Stimulated activated CD4-positive, alpha-beta T cell treated with anti-CD3 and anti-CD28 coated beads, TNF-alpha, amount 100 ng/mL, for 48 hours (primary cell): ENCODE results near the gene PAX2.
"Not testable (repeated sequence)": the region's sequence is repeated elsewhere in the genome, so short reads cannot be mapped to it uniquely, and the experiment has no call there.

Source experiments
- DNase-seq, 3 donors: peaks; one replicate each; pipeline ENCODE4 v3.0.0-alpha.2; 2020; ENCODE audit warnings: low read depth in 3 of 3

Gene PAX2

DNA sequence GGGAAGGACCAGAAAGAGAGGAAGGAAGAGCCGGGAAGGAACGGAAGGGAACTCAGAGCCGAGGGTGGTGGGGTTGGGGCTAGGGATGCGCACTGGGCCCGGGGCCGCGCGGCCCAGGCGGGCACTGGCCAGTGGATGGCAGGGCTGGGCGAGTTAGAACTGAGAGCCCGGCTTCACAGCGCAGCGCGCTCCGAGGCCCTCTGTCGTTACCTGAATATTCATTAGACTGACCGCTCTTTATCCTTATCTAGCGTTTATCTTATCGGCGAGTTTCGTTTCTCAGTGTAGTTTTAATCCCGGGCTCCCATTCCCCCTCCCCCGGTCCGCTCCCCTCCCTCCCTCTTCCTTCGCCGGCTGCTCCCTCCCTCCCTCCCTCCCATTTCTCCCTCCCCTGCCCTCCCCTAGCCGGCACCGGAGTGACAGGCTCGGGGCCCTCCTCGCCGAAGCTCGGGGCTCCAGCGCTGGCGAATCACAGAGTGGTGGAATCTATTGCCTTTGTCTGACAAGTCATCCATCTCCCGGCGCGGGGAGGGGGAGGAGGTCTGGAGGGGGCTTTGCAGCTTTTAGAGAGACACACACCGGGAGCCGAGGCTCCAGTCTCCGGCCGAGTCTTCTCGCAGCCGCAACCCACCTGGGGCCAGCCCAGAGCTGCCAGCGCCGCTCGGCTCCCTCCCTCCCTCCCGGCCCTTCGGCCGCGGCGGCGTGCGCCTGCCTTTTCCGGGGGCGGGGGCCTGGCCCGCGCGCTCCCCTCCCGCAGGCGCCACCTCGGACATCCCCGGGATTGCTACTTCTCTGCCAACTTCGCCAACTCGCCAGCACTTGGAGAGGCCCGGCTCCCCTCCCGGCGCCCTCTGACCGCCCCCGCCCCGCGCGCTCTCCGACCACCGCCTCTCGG, at the start of gene PAX2:
Gene PAX2, plus strand, starts transcription at position 596 of the 895 bp plus-strand sequence. CDS start 679 bp downstream, outside the sequence.
- no peak for DNase-seq

DNA sequence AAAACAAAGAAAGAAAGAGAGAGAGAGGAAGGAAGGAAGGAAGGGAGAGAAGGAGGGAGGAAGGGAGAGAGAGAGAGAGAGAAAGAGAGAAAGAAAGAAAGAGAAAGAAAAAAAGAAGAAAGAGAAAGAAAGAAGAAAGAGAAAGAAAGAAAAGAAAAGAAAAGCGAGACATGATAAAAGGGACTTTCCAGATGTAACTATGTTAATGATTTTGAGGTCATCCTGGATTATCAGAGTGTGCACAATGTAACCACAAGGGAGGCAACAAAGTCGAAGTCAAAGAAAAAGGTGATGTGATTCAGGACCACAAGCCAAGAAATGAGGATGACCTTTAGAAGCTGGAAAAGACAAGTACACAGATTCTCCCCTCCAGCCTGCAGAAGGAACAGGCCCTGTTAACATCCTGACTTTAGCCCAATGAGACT, 48.9 kb upstream of the PAX2 start:
- DNase-seq: no peak

DNA sequence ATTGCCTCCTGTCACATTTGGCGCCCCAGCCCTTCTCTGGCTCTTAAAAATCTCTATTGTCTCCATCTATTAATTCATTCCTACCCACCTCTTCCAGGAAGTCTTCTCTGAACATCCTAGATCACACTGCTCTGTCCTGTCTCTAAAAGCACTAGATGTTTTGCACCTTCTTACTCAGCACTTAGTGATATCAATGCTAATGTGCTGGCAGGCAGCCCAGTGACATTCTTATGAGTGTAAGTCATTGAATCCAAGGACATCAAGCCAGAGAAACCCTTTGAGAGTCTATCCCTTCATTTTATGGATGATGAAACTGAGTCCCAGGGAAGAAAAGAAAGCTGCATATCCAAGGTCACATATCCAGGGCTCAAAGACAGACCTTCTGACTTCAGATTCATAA, 48.3 kb upstream of the PAX2 start:
- no peak for DNase-seq

DNA sequence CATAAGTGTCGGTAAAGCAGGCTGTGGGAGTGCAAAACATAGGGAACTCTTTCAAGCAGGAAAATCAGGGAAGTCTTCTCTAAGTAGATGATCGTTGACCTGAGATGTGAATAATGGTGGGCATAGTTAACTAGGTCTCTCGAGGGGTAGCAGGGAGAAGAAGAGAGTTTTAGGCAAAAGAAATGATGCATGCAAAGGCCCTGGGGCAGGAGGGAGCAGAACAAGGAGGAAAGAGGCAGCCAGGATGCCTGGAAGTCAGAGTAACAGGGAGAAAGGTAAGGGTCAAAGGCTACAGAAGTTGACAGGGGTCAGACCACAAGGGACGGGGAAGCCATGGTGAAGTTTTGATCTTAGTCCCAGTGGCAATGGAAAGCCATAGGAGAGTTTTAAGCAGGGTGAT, 47.8 kb upstream of the PAX2 start:
- DNase-seq: no peak

DNA sequence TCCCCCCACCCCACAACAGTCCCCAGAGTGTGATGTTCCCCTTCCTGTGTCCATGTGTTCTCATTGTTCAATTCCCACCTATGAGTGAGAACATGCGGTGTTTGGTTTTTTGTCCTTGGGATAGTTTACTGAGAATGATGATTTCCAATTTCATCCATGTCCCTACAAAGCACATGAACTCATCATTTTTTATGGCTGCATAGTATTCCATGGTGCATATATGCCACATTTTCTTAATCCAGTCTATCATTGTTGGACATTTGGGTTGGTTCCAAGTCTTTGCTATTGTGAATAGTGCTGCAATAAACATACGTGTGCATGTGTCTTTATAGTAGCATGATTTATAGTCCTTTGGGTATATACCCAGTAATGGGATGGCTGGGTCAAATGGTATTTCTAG, 43.7 kb upstream of the PAX2 start:
- DNase-seq: not testable (repeated sequence)

DNA sequence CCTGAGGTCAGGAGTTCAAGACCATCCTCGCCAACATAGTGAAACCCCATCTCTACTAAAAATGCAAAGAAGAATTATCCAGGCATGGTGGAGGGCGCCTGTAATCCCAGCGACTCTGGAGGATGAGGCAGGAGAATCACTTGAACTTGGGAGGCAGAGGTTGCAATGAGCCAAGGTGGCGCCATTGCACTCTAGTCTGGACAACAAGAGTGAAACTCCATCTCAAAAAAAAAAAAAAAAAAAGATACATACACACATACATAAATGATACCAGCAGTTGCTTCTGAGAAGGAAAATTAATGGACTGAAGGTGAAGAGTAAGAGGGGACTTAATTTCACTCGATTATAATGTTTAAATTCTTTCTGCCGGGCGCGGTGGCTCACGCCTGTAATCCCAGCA, 40.2 kb upstream of the PAX2 start:
- DNase-seq: no peak

DNA sequence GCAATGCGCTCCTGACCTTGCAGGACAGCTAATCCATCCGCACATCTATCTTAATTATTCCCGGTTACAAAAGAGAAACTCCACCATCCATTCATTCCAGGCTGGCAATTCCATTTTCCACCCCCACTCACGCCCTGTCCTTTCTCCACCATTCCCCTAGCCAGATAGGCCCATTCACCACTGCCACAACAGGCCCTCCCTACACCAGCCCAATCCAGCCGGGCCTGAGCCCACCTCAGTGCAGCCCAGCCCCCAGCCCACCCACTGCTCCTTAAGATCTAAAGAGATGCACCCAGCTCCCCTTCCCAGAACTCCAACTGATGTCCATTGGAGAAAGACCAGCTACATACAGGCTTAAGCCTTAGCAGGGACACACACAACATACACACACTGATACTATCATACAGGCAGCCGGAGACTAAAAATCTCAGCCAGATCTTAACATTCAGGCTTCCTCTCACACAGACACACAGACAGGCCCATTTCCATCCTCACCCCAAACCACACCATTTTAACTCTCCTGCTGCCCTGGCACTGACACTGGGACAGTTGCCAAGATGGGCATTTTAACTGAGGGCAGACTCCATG, 38.0 kb upstream of the PAX2 start:
- DNase-seq: no peak

DNA sequence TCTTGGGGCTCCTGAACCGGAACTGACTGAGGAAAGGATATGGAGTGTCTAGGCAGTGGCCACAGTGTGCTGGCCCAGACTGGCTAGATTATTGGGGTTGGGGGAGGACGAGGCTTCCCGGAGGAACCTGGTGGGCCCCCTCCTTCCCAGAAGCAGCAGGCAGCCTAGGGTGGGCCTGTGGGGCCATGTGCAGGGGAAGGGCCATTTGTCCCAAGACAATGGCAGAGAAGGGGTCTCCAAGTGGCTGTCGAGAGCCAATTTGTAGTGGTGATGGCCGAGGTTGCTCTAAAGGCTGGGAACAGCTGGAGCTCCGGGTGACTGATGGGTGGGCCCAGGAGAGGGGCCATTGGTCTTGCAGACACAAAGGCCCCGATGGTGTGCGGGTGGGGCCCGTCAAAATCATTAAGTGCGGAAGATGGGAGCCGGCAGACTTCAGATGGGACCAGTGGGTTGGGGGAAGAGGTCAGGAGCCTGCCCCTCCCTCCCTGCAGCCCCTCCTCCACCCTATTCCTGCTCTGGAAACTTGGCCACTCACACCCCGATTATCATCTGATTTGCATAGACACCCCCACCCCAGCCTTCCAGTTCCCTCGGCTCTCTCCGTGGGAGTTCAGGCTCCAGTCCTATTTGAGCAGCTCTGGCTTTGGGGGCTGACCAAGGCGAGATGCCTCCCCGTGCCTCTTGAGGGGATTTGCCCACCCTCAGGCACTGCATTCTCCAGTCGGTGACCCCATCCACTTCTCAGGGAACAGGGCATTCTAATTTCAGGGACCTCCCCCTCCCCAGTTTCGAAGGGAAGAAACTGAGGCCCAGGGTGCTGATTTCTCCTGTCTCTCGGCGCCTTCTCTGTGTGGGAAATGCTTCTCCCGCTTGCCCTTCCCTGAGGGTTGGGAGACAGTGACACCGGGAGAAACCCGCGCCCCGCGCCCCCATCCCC, 36.0 kb upstream of the PAX2 start:
- no peak for DNase-seq

DNA sequence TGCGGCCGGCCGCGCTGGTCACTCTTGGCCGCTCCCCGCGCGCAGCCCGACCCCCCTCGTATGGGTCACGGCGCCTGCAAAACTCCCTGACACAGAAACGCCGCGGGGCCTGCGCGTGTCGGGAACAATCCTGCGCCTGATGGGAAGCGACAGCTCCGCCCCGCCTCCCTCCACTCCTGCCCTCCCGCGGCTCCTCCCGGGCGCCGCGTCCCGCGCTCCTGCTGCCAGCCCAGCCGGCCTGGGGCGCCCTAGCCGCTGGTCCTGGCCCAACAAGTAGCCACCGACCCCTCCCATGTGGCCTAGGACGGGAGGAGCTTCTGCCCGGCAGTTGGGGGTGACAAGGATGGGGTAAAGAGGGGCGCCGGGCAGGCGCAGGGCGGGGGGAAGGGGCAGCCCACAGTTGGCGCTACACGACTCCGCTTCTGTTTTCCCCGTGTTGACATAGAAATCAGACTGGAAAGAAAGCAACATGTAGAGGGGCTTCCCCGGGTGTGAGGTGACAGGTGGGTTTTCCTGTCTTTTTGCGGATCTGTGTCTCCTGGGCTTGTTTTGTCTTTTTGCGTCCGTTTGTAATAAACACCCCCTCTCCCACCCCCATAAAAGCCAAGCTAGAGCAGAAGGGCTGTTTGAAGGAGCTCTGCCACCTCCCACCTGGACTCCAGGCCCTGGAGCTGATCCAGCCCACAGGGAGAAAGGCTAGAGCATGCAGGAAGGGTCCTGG, 35.1 kb upstream of the PAX2 start:
- no peak for DNase-seq

DNA sequence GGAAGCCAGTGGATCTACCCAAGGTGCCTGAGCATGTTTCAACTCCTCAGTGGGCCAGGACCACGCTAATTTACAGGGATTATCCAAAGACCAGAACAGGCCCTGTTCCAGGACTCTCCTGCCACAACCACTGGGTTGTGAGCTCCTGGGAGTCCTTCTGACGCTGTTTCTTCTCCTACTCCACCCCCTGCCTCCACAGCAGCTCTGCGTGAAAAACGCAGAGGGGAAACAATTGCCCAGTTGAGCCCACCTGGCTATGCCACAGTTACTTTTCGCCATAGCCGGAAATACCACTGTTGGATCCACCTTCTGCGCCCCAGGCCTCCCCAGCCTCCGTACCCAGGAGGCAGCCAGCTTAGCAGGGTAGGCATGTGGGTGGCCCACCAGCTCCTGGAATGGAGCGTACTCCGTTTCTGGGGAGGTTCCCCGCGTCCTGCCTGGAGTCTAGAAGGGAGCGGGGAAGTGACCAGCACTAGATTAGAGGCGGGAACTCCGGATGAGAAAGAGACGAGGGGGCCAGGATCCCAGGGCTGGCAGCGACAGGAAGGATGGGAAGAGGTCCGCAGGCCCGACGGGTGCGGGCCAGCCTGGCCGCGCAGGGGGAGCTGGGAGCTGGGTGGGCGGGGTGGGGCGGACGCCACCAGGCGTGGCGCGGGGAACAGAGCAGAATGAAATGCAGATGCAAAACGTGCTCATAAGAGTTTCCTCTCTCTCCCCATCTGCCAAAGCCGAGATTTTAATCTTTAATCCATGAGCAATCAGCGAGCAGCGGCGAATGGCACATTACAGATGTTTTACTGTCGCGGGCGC, 32.1 kb upstream of the PAX2 start:
- DNase-seq: no peak

DNA sequence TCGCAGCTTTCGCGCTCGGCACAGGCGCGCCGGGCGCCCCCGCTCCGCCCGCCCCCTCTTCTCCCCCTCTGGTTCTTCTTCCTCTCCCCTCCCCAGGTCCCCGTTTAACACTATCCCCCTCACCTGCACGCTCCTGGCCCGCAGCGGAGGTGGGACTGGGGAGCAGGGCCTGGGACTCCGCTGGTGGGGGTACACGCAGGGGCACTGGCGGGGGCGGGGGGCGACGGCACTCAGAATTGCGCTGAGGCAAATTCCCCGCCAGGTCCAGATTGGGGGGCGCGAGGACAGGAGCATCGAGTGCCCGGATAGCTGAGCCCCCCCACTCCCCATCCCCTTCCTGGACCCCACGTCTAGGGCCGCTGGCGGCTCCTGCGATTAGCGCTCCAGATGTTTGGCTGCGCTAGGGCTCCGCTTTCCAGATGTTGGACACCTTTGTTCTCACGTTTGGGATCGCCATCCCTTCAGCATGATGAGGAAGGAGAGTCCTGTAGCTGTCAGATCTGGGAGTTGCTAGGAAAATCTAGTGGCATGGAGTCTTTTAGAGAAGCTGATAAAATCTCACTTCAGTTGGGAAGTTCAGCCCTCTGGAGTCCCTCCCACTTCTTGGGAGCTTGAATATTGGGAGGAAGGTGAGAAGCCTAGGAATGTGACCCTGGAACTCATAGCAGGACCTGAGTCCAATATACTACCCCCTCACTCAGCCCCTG, 31.4 kb upstream of the PAX2 start:
- no peak for DNase-seq

DNA sequence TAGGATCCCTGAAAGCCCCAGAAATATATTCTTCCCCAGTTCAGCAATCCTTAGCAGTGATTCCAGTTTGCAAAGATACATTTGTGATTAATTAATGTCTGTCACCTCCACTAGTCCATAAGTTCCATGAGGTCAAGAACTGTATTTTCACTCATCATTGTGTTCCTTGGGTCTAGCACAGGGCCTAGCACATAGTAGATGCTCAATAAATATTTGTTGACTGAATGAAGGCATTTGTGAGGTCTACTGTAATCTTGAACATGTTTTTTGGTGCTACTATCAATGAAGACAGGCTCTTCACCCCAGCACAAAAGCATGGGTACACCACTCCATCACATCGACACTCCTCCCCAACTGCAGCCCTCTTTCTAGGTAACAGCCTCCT, 30.8 kb upstream of the PAX2 start:
- no peak for DNase-seq

DNA sequence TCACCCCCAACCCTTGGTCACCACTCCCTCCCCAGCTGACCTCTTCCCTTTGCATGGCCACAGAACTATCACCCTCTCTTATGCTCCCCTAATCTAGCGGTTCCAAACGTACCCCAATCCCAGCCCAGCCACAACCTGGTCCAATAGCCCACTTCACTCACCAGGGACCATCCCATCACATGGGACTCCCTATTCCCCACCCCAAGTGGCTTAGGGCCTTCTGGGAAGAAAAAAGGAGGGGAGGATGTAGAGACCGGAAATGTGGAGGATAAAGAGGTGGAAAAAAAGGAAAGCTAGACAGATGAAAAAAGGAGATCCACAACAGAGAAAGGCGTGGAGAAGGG, 30.3 kb upstream of the PAX2 start:
- no peak for DNase-seq

DNA sequence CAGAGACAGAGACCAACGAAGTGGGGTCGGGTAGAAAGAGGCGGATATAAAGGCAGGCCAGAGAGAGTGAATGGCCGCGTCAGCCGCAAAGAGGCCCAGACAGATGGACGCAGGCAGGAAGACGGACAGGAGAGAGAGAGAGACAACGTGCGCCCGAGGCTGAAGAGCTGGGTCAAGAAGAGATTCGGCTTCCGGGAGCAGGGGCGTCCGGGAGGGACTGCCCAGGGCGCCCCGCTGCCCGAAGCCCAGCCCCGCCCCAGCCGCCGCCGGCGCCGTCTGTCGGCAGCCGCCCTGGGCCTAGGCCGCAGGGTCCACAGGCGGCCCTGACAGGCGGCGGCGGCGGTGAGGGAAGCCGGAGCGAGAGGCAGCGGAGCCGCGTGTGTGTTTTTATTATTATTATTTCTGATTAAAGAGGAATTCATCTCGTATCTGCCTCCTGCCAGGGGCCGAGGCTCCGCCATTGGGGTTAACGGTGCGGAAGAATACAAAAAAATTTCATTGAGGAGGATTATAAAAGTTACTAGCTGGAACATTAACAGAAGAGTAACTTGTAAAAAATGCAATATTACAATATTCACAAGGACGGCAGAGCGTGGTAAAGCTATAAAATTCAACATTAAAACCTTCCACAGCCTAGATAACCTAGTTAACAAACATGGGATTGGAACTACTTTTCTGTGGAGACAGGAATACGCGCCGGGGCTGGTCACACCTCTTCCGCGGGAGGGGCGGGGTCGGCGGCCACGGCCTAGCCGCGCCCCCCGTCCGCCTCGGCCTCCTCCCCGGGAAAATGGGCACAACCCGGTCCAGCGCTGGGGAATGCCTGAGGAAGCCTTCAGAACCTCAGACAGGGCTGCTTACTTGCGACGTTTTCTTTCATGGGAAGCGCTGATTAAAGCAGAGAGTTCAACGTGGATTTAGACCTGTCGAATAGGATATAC, 29.7 kb upstream of the PAX2 start:
- DNase-seq: no peak

DNA sequence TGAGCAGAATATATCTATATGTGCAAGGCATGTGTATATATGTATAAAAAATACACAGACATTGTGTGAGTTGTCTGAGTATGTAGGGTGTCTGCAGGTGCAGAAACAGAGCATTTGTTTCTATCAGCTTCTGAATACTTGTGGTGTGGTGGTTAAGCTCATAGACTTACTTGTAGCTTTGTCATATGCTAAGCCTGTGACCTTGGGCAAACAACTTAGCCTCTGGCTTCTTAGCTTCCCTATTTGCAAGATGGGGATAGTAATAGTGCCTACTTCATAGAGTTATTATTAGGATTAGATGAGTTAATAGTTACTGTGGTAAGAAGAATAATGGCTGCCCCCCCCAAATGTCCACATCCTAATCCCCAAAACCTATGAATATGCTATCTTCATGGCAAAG, 28.2 kb upstream of the PAX2 start:
- DNase-seq: no peak

DNA sequence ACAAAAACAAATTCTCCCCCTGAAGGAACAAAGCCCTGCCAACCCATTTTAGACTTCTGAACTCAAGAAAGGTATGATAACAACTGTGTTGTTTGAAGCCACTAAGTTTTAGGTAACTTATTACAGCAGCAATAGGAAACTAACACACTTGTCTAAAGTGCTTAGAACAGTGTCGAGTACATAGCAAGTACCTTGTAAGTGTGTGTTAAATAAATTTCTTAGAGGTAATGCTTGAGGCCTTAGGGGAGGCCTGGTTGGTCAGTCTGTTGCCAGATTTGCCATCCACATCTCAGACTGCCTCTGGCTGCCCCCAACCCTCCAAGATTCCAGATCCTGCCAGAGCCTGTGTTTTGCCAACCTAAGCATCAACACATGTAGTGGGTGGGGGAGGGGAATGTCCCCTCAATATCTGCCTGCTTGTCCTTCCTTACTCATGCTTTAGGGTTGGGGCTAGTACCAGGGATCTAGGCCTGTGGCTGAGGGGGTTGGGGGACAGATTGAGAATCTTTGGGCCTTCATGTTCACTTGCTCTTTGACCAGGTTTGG, 27.1 kb upstream of the PAX2 start:
- DNase-seq: no peak

DNA sequence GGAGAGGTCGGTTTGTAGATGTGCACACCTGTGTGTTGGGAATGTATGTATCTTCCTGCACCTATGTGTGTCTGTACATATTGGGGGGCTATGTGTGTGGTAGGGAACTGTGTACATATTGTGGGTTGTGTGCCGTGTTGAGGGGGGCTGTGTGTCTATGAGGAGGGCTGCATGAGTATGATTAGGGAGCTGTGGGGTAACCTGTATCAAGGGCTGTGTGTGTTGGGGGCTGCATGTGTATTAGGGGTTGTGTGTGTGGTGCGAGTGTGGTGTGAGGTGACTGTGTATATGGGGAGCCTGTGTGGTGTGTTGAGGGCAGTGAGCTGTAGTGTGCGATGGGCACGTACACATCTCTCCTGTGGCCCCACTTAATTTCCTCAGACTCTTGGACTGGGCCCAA, 22.2 kb upstream of the PAX2 start:
- DNase-seq: no peak

DNA sequence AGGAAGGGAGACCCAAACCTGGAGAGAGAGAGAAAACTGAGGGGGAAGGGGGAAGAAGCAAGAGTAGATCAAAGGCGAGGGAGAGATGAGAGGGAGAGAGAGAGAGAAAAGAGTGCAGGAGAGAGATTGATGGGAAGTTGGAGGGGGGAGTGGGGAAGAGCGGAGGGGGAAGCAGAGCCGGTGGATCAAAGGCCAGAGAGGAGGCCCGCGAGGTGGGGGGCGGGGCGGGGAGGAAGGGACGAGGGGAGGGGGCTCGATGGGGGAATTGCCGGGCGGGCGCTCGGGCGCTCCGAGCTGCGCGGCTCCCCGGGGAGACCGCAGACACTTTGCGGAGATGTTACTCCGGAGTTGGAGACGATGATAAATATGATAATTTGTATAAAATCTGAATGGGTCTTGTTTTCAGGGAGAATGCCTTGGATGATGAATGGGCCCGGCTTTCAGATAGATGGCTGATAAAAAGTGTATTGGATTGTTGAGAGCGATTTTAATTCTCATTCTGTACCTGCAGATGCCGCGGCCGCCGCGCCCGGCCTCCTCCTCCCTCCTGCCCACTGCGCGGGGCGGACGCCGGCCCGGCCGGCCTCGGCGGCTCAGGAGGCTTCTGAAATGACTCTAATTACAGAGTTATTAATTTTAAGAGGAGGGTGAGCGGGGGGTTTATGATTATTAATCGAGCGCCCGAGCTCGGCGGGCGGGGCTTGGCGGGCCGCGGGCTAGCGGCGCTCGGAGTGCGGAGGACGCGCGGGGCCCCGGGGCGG, 21.4 kb upstream of the PAX2 start:
- DNase-seq: no peak
